Astrocyte (in vitro differentiated cells and primary cell): Measurements from ENCODE around the gene EAF2. TPM values are rescaled to one million over a fixed set of nuclear protein-coding genes. Genes with fewer than 3 reads are reported as not detected.
"Not testable (repeated sequence)": the region's sequence is repeated elsewhere in the genome, so short reads cannot be mapped to it uniquely, and the experiment has no call there.

ENCODE experiments used
- DNase-seq: peaks from one replicate; pipeline ENCODE4 v3.0.0-alpha.2; 2010; ENCODE audit warnings: low read depth
- FAIRE-seq: peaks from 2 replicates; lab custom pipeline; 2011; peaks lifted over from hg19 to GRCh38; lab: Jason Lieb, UNC
- H2AFZ ChIP-seq: 2 replicates; pipeline ENCODE4 v1.6.0; 2012; ENCODE audit warnings: low read depth, low read length, inconsistent platforms
- H3K27ac ChIP-seq: 2 replicates; pipeline ENCODE4 v1.5.1; 2011; ENCODE audit warnings: low read depth, low read length, inconsistent platforms
- H3K27me3 ChIP-seq: 2 replicates; pipeline ENCODE4 v1.6.0; 2011; ENCODE audit warnings: low read length, inconsistent platforms; ENCODE audit not compliant: insufficient read depth
- H3K36me3 ChIP-seq: 2 replicates; pipeline ENCODE4 v1.5.1; 2011; ENCODE audit warnings: low read length, inconsistent platforms; ENCODE audit not compliant: insufficient read depth
- H3K4me1 ChIP-seq: 2 replicates; pipeline ENCODE4 v1.5.1; 2011; ENCODE audit warnings: low read length, inconsistent platforms; ENCODE audit not compliant: insufficient read depth
- H3K4me2 ChIP-seq: 2 replicates; pipeline ENCODE4 v1.6.0; 2012; ENCODE audit warnings: low read length, inconsistent platforms
- H3K4me3 ChIP-seq: 2 replicates; pipeline ENCODE4 v1.5.1; 2011; ENCODE audit warnings: low read depth, mild to moderate bottlenecking, low read length, inconsistent platforms; ENCODE audit not compliant: insufficient read depth
- H3K79me2 ChIP-seq: 2 replicates; pipeline ENCODE4 v1.6.0; 2012; ENCODE audit warnings: mild to moderate bottlenecking, low read length, inconsistent platforms; ENCODE audit not compliant: insufficient read depth
- H3K9ac ChIP-seq: 2 replicates; pipeline ENCODE4 v1.6.0; 2012; ENCODE audit warnings: mild to moderate bottlenecking, low read length, inconsistent platforms
- H3K9me3 ChIP-seq: 2 replicates; pipeline ENCODE4 v1.5.1; 2012; ENCODE audit warnings: low read depth, mild to moderate bottlenecking, low read length, inconsistent platforms; ENCODE audit not compliant: insufficient read depth
- H4K20me1 ChIP-seq: 2 replicates; pipeline ENCODE4 v1.6.0; 2012; ENCODE audit warnings: low read length, inconsistent platforms; ENCODE audit not compliant: insufficient read depth
- H3K27ac Mint-ChIP-seq: one replicate; pipeline ENCODE4 v1.8.0; 2021; ENCODE audit warnings: mild to moderate bottlenecking, mixed read lengths; ENCODE audit not compliant: unreplicated experiment
- H3K27me3 Mint-ChIP-seq: one replicate; pipeline ENCODE4 v1.8.0; 2021; ENCODE audit warnings: low read depth, mixed read lengths; ENCODE audit not compliant: unreplicated experiment
- H3K36me3 Mint-ChIP-seq: one replicate; pipeline ENCODE4 v1.8.0; 2021; ENCODE audit warnings: low read depth, mixed read lengths; ENCODE audit not compliant: unreplicated experiment
- H3K4me1 Mint-ChIP-seq: one replicate; pipeline ENCODE4 v1.8.0; 2021; ENCODE audit warnings: low read depth, mixed read lengths; ENCODE audit not compliant: unreplicated experiment
- H3K4me3 Mint-ChIP-seq: one replicate; pipeline ENCODE4 v1.8.0; 2021; ENCODE audit warnings: mild to moderate bottlenecking, moderate library complexity, mixed read lengths; ENCODE audit not compliant: unreplicated experiment
- H3K9me3 Mint-ChIP-seq: one replicate; pipeline ENCODE4 v1.8.0; 2021; ENCODE audit warnings: mild to moderate bottlenecking, mixed read lengths; ENCODE audit not compliant: unreplicated experiment
- CTCF ChIP-seq: IDR thresholded peaks from 2 replicates; pipeline ENCODE4 v1.5.1; 2011; ENCODE audit warnings: low read depth, mild to moderate bottlenecking, inconsistent platforms, low read length, moderate library complexity; ENCODE audit not compliant: insufficient read depth
- EZH2 ChIP-seq: IDR thresholded peaks from 2 replicates; pipeline ENCODE4 v1.6.1; 2012; ENCODE audit warnings: mild to moderate bottlenecking, low read length, inconsistent platforms; ENCODE audit not compliant: insufficient read depth
- total RNA-seq: library from RNA; stranded (reverse); gene quantifications from 2 replicates; pipeline ENCODE4 v1.2.1, GENCODE V29; 2021

EAF2 gene
- total RNA-seq, 1 donor from 2014 or later, result 1.8 TPM

GRCh38 chr3:121863247-121863646 lies 28.2 kb downstream of the EAF2 start:
- H3K9me3 Mint-ChIP-seq, H2AFZ ChIP-seq, FAIRE-seq, H3K36me3 ChIP-seq, H3K9ac ChIP-seq, H3K4me1 ChIP-seq, H3K9me3 ChIP-seq, H3K4me2 ChIP-seq, H3K27ac Mint-ChIP-seq, H3K27ac ChIP-seq, H3K27me3 Mint-ChIP-seq, DNase-seq, H4K20me1 ChIP-seq, H3K4me3 ChIP-seq, H3K4me3 Mint-ChIP-seq, H3K4me1 Mint-ChIP-seq, H3K36me3 Mint-ChIP-seq, H3K27me3 ChIP-seq, H3K79me2 ChIP-seq: not testable (repeated sequence)

GRCh38 chr3:121863801-121864200 lies 28.8 kb downstream of the EAF2 start:
- no peaks in the 10 kb centered on the region for H3K27me3 ChIP-seq
- peaks cover 2% of the 10 kb centered on the region for H3K36me3 Mint-ChIP-seq
- no peaks in the 10 kb centered on the region for H3K27me3 Mint-ChIP-seq
- H4K20me1 ChIP-seq, result no peaks in the 10 kb centered on the region
- TF ChIP-seq CTCF, result no peak
- TF ChIP-seq EZH2, result no peak
- peaks cover 2% of the 10 kb centered on the region for H3K9me3 Mint-ChIP-seq
- no peak overlapping the region for H2AFZ ChIP-seq
- no peak for FAIRE-seq
- no peak for DNase-seq
- no peak overlapping the region for H3K4me3 Mint-ChIP-seq
- H3K4me1 Mint-ChIP-seq, result no peaks in the 10 kb centered on the region
- H3K36me3 ChIP-seq, result no peaks in the 10 kb centered on the region
- no peaks in the 10 kb centered on the region for H3K79me2 ChIP-seq
- H3K9ac ChIP-seq, result no peak overlapping the region
- H3K4me2 ChIP-seq, result no peak overlapping the region
- H3K27ac Mint-ChIP-seq, result no peak overlapping the region
- no peak overlapping the region for H3K27ac ChIP-seq
- no peaks in the 10 kb centered on the region for H3K4me1 ChIP-seq
- H3K9me3 ChIP-seq, result no peaks in the 10 kb centered on the region
- no peak overlapping the region for H3K4me3 ChIP-seq

GRCh38 chr3:121869736-121870135 lies 34.7 kb downstream of the EAF2 start:
- TF ChIP-seq EZH2 (no peak), CTCF (no peak)
- H3K4me2 ChIP-seq, result no peak overlapping the region
- Mint-ChIP-seq H3K27ac (no peak overlapping the region), H3K4me1 (no peaks in the 10 kb centered on the region), H3K36me3 (no peaks in the 10 kb centered on the region), H3K9me3 (no peaks in the 10 kb centered on the region), H3K27me3 (no peaks in the 10 kb centered on the region), H3K4me3 (no peak overlapping the region)
- no peaks in the 10 kb centered on the region for H3K27me3 ChIP-seq
- no peak overlapping the region for H3K4me3 ChIP-seq
- no peaks in the 10 kb centered on the region for H3K9me3 ChIP-seq
- FAIRE-seq (no peak), DNase-seq (no peak)
- H3K4me1 ChIP-seq, result no peaks in the 10 kb centered on the region
- no peak overlapping the region for H3K27ac ChIP-seq
- no peaks in the 10 kb centered on the region for H3K79me2 ChIP-seq
- H4K20me1 ChIP-seq, result no peaks in the 10 kb centered on the region
- no peak overlapping the region for H2AFZ ChIP-seq
- H3K9ac ChIP-seq, result no peak overlapping the region
- no peaks in the 10 kb centered on the region for H3K36me3 ChIP-seq
